Stimulated activated CD8-positive, alpha-beta memory T cell treated with anti-CD3 and anti-CD28 coated beads, Interleukin-4, amount 100 ng/mL, for 4 hours (primary cell): ENCODE results near the gene RASL12.
"Not testable (repeated sequence)": the region's sequence is repeated elsewhere in the genome, so short reads cannot be mapped to it uniquely, and the experiment has no call there.

Experiments
- DNase-seq, 2 donors: peaks; one replicate each; pipeline ENCODE4 v3.0.0-alpha.2; 2020; ENCODE audit warnings: low read depth in 2 of 2, low spot score in 1 of 2

Gene RASL12

GRCh38 chr15:65028921-65029735, 38.7 kb downstream of the RASL12 start, which contains the start of gene MTFMT:
MTFMT (minus strand) TSS chr15:65029639; CDS start chr15:65029613, 26 bp downstream.
- DNase-seq, result peak; percentile 87 to 91

- no peak for DNase-seq
These were observed 39.5 kb downstream of the RASL12 start for GRCh38 chr15:65028338-65028737.

- no peak for DNase-seq
These were observed 40.2 kb downstream of the RASL12 start for GRCh38 chr15:65027593-65027992.

GRCh38 chr15:65026756-65027155, 41.0 kb downstream of the RASL12 start:
- DNase-seq, result no peak

- DNase-seq, result no peak
These were observed 46.3 kb downstream of the RASL12 start for GRCh38 chr15:65021488-65021887.

- no peak for DNase-seq
These were observed 47.4 kb downstream of the RASL12 start for GRCh38 chr15:65020419-65020818.

GRCh38 chr15:65011198-65011597, 56.6 kb downstream of the RASL12 start:
- DNase-seq, result not testable (repeated sequence)

- no peak for DNase-seq
These were observed 58.8 kb downstream of the RASL12 start for GRCh38 chr15:65008983-65009382.

GRCh38 chr15:65006876-65007275, 60.9 kb downstream of the RASL12 start:
- DNase-seq, result no peak

GRCh38 chr15:65004993-65005392, 62.8 kb downstream of the RASL12 start:
- DNase-seq, result no peak
